ENCODE data around the gene IFTAP. TPM values are rescaled to one million over a fixed set of nuclear protein-coding genes. Genes with fewer than 3 reads are reported as not detected.

The IFTAP gene
- total RNA-seq, 4 donors from 2014 or later: 22.1 to 35.3 (median 29.5) TPM

DNA sequence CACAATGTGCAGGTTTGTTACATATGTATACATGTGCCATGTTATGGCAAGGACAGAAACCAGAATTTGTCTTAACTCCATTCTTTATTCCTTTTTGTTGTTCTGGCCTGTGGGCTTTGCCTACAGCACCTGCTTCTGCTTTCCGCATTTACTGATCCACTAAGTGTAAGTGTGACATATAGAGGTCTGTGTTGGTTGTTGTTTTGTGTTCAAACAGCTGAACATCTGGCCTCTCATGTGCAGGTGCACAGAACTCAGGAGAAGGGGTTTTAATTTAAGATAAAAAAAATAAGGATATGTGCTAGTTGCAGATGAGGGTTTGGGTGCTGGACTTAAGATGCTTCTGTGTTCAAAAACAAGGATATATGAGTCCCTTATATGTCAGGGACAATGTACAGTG lies 89.5 kb downstream of the IFTAP start:
- Histone ChIP-seq H3K36me3 (no peaks in the 10 kb centered on the region), H3K27ac (no peak overlapping the region), H3K4me1 (no peaks in the 10 kb centered on the region), H3K4me3 (no peak overlapping the region), H3K9me3 (no peaks in the 10 kb centered on the region), H3K27me3 (peaks cover 0 to 5% (median 0%) of the 10 kb centered on the region in 3 donors)
- no peak for TF ChIP-seq POLR2A (IDR thresholded peaks at IDR 0.05)
- no peak for TF ChIP-seq CTCF (IDR thresholded peaks at IDR 0.05 in 4 of 5, conservative IDR thresholded peaks at IDR 0.05 in 1 of 5)
- intact Hi-C loops (cut with DNase I; ENCODE audit: low total_unique reads) (no loop called here), in situ Hi-C loops (cut with MboI; ENCODE audit: low sequenced_read_pairs in 4 of 4) (no loop called here)
- ATAC-seq: no peak
- DNase-seq: no peak

- no peaks in the 10 kb centered on the region for H3K9me3 ChIP-seq
- DNase-seq (no peak), ATAC-seq (no peak)
- no peak overlapping the region for H3K4me3 ChIP-seq
- intact Hi-C loops (cut with DNase I; ENCODE audit: low total_unique reads): no loop called here
- no peaks in the 10 kb centered on the region for H3K36me3 ChIP-seq
- no peak overlapping the region for H3K27ac ChIP-seq
- no peaks in the 10 kb centered on the region for H3K4me1 ChIP-seq
- H3K27me3 ChIP-seq: peaks cover 0 to 6% (median 2%) of the 10 kb centered on the region in 3 donors
- in situ Hi-C loops (cut with MboI; ENCODE audit: low sequenced_read_pairs in 4 of 4): no loop called here
- TF ChIP-seq POLR2A (IDR thresholded peaks at IDR 0.05): no peak
- no peak for TF ChIP-seq CTCF (IDR thresholded peaks at IDR 0.05 in 4 of 5, conservative IDR thresholded peaks at IDR 0.05 in 1 of 5)
Observed at GRCh38 chr11:36684840-36685801, 90.8 kb downstream of the IFTAP start.

- H3K4me3 ChIP-seq: no peak overlapping the region
- intact Hi-C loops (cut with DNase I; ENCODE audit: low total_unique reads): no loop called here
- H3K4me1 ChIP-seq: no peaks in the 10 kb centered on the region
- TF ChIP-seq CTCF (IDR thresholded peaks at IDR 0.05 in 4 of 5, conservative IDR thresholded peaks at IDR 0.05 in 1 of 5) (no peak), POLR2A (IDR thresholded peaks at IDR 0.05) (no peak)
- H3K36me3 ChIP-seq: no peaks in the 10 kb centered on the region
- H3K27ac ChIP-seq: no peak overlapping the region
- in situ Hi-C loops (cut with MboI; ENCODE audit: low sequenced_read_pairs in 4 of 4): no loop called here
- DNase-seq (no peak), ATAC-seq (no peak)
- H3K27me3 ChIP-seq: peaks cover 0 to 6% (median 2%) of the 10 kb centered on the region in 3 donors
- no peaks in the 10 kb centered on the region for H3K9me3 ChIP-seq
Observed at GRCh38 chr11:36688132-36688531, 93.8 kb downstream of the IFTAP start.

- TF ChIP-seq POLR2A (IDR thresholded peaks at IDR 0.05) (no peak), CTCF (IDR thresholded peaks at IDR 0.05 in 4 of 5, conservative IDR thresholded peaks at IDR 0.05 in 1 of 5) (no peak)
- no peaks in the 10 kb centered on the region for H3K9me3 ChIP-seq
- in situ Hi-C loops (cut with MboI; ENCODE audit: low sequenced_read_pairs in 4 of 4) (no loop called here), intact Hi-C loops (cut with DNase I; ENCODE audit: low total_unique reads) (no loop called here)
- ATAC-seq: no peak
- peaks cover 0 to 6% (median 2%) of the 10 kb centered on the region in 3 donors for H3K27me3 ChIP-seq
- no peaks in the 10 kb centered on the region for H3K36me3 ChIP-seq
- H3K4me1 ChIP-seq: no peaks in the 10 kb centered on the region
- no peak overlapping the region for H3K4me3 ChIP-seq
- H3K27ac ChIP-seq: no peak overlapping the region
- no peak for DNase-seq
Observed at GRCh38 chr11:36688571-36689291, 94.4 kb downstream of the IFTAP start.

All from gastrocnemius medialis (tissue), 4 donors.